HG03097 (cell line): ENCODE results near the gene SHROOM2.

ENCODE experiments used
- ATAC-seq: cut with Tn5 transposase; IDR thresholded peaks from one replicate; pipeline ENCODE4 v1.9.1; 2021; ENCODE audit not compliant: unreplicated experiment, low FRiP score

Gene SHROOM2

GRCh38 chrX:9887659-9888297 is 101.5 kb downstream of the SHROOM2 start:
- ATAC-seq: no peak

GRCh38 chrX:9888953-9889470 is 102.8 kb downstream of the SHROOM2 start:
- ATAC-seq: no peak

GRCh38 chrX:9890681-9891091 is 104.5 kb downstream of the SHROOM2 start:
- no peak for ATAC-seq

GRCh38 chrX:9895225-9895912 is 109.1 kb downstream of the SHROOM2 start:
- ATAC-seq: no peak

- ATAC-seq: no peak
These were observed 111.5 kb downstream of the SHROOM2 start for GRCh38 chrX:9897761-9898161.

GRCh38 chrX:9899640-9900111 is 113.4 kb downstream of the SHROOM2 start:
- no peak for ATAC-seq

- ATAC-seq: no peak
These were observed 116.4 kb downstream of the SHROOM2 start for GRCh38 chrX:9902656-9903055.

GRCh38 chrX:9903146-9903545 is 116.9 kb downstream of the SHROOM2 start:
- no peak for ATAC-seq

GRCh38 chrX:9905288-9905687 is 119.1 kb downstream of the SHROOM2 start:
- no peak for ATAC-seq

GRCh38 chrX:9905721-9906120 is 119.5 kb downstream of the SHROOM2 start:
- ATAC-seq: no peak

GRCh38 chrX:9906919-9907318 is 120.7 kb downstream of the SHROOM2 start:
- no peak for ATAC-seq

- ATAC-seq: no peak
These were observed 121.6 kb downstream of the SHROOM2 start for GRCh38 chrX:9907645-9908387.

GRCh38 chrX:9909254-9909653 is 123.0 kb downstream of the SHROOM2 start:
- no peak for ATAC-seq

GRCh38 chrX:9911487-9911886 is 125.3 kb downstream of the SHROOM2 start:
- ATAC-seq: no peak

GRCh38 chrX:9912351-9913145 is 126.3 kb downstream of the SHROOM2 start:
- no peak for ATAC-seq

GRCh38 chrX:9913146-9913433 is 126.9 kb downstream of the SHROOM2 start:
- ATAC-seq: no peak

GRCh38 chrX:9917861-9918260 is 131.6 kb downstream of the SHROOM2 start:
- ATAC-seq: no peak

- no peak for ATAC-seq
These were observed 133.5 kb downstream of the SHROOM2 start for GRCh38 chrX:9919632-9920172.

- ATAC-seq: no peak
These were observed 135.2 kb downstream of the SHROOM2 start for GRCh38 chrX:9921407-9921806.

GRCh38 chrX:9923357-9923756 is 137.1 kb downstream of the SHROOM2 start:
- ATAC-seq: no peak
